ENCODE data around the gene ZNF581.
A peak's percentile ranks its signal among the peaks of the same experiment; 100 is the strongest.

The ZNF581 gene

DNA sequence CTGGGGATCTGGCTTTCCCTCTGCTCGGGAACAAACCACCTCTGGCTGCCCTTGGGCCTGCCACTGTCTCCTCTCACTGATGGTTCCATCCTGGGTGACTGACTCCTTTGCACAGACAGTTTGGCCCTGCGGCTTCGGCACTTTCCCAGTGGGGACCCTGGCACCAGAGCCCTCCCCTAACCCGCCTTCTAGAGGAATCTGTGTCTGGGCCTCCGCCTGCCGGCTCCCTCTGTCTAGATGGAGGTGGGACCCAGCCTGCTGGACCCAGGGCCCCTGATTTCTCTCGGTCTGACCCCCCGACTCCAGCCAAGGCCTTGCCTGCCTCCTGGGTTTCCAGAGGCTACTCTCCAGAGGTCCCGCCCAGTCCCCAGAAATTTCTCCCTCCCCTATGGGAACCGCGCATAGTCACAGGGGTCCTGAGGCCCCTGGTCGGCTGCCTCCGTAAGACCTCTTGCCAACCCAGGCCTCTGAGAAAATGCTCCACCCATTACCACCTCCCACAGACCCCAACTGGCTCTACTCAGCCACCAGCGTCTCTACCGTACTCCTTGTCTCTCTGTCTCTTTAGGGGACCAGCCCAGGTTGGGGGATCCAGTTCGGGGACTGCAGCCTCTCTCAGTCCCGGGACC, 7.3 kb downstream of the ZNF581 start:
- no peak for DNase-seq

DNA sequence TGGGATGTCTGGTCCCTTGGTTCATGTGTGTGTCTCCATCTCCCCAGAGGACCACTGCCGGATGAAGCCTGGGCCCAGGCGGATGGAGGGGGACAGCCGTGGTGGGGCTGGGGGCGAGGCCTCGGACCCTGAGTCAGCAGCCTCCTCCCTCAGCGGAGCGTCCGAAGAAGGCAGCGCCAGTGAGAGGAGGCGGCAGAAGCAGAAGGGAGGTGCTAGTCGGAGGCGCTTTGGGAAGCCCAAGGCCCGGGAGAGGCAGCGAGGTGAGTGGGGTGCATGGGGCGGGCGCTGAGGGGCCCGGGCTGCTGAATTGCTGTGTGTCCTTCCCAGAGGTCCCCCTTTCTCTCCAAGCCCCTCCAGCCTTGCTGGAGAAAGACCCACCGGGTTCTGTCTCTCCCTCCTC, 7.8 kb downstream of the ZNF581 start:
- no peak for DNase-seq

DNA sequence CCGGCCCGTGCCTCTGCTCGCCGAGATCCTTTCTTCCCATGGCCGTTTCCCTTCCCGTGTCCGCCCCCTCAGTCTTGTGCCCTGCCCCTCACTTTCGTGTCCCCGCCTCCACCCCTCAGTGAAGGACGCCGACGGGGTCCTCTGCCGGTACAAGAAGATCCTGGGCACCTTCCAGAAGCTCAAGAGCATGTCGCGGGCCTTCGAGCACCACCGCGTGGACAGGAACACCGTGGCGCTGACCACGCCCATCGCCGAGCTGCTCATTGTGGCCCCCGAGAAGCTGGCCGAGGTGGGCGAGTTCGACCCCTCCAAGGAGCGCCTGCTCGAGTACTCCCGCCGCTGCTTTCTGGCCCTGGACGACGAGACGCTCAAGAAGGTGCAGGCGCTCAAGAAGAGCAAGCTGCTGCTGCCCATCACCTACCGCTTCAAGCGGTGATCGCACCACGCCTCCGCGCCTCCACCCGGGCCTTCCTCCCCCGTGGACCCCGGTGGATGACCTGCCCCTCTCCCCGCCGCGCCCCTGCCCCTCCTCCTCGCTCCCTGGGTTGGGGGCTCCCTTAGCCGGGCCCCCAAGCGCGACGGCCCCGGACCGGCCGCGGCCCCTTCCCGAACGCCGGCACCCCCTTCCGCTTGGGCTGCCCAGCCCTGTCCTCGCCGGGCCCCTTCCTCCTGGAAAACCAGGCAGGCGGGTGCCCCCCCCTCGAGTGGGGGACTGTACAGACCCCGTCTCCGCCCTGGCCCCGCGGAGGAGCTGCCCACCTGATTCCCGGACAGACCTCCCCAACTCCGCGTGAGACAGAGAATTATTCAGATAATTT, 9.1 kb downstream of the ZNF581 start:
- no peak for DNase-seq

DNA sequence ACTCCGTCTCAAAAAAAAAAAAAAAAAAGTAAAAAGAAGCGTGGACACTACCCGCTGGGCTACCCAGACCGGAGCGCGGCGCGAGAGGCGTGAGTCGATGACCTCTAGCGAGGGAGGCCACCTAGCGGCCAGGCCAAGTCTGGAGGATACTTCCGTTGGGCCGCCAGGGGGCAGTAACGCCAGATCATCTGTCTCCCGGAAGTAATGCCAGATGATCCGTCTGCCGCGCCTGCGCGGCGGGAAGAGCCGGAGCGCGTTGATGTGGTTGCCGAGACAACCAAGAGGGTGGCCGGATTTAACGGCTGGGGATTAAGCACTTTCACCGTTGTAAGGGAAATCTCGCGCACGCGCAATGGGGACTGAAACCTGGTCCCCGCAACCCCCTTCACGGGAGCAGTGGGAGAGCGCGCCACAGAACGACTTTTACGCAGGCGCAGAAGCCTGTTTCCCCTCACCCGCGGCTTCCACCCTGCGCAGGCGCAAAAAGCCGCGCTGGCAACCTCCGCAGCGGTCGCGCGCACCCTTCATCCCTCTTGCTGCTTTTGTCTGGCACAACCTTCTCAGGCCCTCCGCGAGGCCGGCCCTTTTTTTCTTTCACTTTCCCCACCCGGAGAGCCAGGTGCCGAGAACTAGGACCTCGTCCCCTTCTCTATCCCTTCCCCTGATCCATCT, 10.3 kb downstream of the ZNF581 start:
- peak; percentile 98 for DNase-seq

DNA sequence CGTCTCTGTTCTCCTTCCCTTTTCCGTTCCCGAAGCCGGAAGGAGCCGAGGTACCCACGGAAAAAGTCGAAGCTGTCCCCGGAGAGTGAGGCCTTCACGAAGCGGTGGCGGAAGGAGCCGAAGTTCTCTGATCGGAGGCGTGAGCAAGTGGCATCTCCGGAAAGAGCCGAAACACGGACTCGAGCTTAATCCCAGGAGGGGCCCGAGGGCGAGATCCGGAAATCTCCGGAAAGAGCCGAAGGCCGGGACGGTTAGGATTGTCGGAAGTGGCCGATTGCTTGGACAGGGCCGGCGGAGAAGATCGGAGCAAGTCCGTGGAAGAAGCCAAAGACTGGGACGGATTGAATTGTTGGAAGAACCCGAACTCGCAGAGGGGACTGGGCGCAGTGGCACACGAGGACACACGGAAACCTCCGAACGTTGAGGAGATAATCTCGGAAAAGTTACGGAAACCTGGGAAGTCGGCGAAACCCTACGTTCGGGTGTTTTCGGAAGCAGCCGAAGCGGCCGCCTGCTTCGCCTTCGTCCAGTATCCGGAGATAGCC, 10.9 kb downstream of the ZNF581 start:
- DNase-seq, result peak; percentile 99

DNA sequence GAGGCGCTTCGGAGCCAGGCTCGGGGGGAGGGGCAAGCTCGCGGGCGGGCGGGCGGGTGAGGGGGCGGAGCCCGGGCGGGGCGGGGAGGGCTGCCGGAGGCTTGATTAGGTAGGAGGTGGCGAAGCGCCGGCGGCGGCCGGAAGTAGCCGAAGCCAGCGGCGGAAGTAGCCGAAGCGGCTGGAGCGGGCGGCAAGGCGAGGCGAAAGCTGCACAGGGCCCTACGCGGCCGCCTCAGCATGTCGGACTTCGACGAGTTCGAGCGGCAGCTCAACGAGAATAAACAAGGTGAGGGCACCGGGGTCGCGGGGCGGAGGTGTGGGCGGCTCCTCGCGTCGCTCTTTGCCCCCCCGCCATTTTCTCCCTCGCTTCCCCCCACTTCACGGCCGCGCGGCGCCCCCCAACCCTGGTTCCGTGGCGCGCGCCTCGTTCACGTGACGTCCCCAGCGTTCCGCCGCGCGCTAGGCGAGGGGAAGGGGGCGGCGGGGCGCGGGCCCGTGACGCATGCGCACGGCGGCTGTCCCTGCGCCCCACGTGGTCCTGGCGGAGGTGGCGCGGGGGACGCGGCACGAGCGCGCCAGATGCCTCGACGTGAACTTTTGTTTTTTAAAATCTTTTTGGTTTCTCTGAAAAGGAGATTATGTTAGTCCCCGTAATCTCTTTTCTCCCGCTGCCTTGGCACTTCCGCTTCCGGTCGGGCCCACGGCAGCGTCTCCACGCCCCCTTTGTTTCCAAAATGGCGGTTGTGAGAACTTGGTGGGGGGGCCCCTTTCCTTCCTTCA, 11.6 kb downstream of the ZNF581 start, which contains the start of gene U2AF2:
TSS of gene U2AF2 (plus strand) at position 168 of the 780 bp plus-strand sequence. CDS start at position 238, 70 bp downstream.
- DNase-seq, result peak; percentile 94

DNA sequence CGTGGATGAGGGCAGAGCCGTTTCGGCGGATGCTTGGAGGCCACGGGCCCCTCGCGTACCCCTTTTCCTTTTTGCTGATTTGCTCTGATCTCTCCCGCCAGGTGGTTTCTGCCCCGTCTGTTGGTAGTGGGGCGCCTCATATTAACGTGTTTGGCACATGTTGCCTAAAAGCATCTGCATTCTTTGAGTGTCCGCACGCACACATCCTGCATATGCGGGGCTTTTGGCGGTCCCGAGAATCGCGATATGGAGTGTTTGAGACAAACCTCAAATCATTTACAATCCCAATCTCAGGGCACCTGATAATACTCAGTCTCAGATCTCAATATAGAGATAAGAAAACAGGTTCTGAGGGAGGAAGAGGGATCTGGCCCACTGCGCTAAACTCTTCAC, 12.2 kb downstream of the ZNF581 start:
- DNase-seq, result no peak

DNA sequence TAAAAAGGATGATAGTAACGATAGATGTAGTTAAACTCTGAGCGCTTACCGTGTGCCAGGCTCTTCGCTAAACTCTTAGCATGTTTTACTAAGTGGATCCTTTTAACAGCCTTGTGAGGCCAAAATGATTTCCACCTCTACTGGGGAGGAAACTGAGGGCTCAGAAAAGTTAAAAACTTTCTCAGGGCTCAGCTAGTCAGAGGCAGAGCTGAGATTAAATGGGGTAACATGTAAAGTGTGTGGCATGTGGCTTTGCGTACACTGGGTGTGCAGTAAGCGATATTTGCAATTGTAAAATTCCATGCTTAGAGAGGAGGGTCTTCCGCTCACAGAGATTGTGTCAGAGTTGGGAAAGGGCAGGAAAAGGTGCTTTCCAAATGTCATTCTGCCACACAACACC, 13.1 kb downstream of the ZNF581 start:
- no peak for DNase-seq

DNA sequence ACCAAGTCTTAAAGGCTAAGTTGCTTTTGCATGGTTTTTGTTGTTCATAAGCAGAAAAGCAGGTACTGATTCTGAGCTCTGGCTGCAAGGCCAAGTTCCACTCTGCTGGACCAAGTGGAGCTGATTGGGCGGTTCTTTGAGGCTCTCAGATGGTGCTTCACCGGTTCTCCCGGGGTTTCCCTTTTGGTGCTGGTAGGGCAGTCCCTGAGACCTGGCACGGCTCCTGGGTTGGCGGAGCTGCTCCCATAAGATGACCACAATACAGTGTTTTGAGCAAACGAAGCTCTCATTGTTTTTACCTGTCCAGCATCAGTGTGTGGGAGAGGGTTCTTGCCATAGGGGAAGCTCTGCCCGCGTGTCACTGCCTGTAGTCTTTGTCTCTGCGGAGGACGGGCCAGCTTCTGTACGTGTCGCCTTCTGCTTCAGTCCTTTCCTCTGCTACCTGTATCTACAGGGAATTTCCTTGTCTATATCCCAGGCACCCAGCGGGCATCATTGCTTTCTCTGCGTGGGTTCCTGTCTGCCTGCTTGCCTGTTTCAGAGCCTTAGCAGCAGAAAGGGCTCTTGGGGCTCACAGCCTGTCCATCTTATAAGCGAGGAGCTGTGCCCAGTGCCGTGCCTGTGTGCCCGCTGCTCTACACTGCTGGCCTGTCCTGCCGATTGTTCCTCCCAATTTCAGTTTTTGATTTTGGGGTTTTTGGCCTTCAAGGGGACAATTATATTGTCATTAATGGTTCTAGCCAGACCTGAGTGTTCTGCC, 13.7 kb downstream of the ZNF581 start:
- no peak for DNase-seq

DNA sequence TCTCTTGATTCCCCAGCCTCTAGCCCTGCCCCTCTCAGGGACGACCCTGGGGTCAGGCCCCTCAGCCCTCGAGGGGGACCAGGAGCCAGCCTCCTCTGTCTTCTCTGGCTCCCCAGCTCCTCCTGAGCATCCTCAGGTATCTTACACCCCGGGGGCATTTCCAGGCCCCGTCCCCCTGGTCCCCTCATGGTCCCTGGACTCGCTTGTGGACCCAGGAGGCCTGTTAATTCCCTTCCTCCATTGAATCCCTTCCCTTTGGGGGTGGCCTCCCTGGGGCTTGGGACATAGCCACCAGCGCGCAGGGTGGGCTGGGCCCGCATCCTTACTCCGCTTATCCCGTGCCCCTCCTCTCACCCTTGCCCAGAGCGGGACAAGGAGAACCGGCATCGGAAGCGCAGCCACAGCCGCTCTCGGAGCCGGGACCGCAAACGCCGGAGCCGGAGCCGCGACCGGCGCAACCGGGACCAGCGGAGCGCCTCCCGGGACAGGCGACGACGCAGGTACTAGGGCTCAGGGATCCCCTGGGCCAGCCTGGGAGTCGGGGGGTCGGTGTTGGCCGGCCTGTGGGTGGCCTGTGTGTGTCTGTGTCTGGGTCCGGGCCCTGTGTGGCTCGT, 15.5 kb downstream of the ZNF581 start:
- DNase-seq, result no peak

DNA sequence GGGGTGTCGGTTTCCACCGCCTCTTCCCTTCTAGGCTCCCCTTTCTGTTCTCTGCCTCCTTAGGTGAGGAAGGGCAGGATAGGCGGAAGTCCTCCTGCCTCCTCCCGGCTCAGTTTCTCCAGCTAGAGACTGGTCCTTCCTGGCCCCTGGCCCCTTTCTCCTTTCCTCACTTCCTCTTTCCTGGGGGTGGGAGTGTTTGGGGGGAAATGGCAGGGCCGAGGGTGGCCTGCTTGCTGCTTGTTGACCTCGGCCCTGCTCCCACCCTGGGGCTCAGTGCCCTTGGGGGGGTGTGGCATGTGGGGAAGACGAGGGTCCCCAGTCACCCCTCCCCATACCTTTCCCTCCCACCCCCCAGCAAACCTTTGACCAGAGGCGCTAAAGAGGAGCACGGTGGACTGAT, 16.4 kb downstream of the ZNF581 start:
- no peak for DNase-seq

DNA sequence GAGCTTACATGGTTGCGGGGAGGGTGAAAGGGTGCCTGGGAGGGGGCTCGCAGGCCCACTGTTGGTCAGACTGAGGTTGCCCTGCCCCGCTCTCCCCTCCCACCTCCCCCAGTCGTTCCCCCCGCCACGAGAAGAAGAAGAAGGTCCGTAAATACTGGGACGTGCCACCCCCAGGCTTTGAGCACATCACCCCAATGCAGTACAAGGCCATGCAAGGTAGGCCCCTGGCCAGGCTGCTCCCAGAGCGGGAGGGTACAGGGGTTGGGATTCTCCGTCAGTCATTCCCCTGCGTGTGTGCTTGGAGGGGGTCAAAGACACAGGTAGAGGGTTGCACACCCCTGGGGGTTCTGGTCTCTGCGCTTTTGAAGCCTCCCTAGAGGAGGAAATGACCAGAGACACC, 17.0 kb downstream of the ZNF581 start:
- DNase-seq, result no peak

DNA sequence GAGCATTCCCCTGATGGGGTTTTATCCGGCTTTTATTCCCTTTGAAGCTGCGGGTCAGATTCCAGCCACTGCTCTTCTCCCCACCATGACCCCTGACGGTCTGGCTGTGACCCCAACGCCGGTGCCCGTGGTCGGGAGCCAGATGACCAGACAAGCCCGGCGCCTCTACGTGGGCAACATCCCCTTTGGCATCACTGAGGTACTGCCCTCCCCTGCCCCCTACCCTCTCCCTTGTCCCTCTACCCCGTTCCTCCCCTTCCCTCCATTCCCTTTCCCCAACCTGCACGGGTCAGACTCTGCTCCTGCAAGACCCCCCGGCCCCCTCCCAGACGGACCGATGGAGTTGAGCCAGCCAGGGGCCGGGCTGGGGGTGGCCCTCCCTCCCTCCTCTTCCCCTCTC, 17.5 kb downstream of the ZNF581 start:
- no peak for DNase-seq

DNA sequence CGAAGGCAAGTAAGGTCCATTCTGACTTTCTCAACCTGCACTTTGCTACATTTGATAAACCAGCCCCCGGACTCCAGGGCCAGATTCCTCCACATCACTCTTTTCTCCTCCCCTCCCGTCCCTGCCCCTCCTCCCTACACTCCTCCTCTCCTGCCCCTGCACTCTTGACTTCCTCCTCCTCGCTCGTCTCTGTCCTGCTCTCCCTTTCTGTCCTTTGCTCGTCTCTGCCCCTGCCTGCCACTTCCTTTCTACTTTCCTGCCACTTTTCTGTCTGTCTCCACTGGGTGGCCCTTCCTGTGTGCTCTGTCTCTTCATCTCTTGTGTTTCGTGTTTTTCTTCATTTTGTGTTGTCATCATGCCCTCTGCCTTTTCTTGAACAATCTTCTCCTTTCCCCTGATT, 18.4 kb downstream of the ZNF581 start:
- no peak for DNase-seq

DNA sequence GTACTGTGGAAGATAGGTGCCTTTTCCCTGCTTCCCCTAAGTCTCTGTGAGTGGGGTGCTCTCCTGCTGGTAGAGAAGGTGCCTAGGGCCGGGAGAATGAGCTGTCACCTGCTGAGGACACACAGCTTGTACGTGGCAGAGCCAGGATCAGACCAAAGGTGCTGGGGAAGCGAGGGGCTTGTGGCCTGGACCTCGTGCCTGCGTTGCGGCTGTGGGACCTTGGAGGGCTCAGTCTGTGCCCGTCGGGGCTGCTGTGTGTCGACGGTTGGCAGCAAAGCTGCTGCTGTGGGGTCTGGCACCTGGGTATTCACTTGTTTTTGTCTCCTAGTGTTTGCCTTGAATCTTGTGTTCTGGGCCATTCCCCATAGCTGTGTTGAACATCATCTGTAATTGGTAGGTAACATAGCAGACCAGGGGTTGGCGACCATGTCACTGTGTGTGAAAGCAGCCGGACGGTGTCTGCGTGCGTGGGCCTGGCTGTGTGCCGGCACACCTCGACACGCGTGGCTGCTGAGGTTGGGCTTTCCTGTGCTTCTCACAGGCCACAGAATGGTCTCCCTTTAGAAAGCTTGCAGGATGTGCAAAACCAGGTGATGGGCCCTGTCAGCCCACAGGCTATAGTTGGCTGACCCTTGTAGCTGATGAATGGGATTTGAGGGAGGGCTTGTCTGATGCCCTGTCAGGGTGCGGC, 20.5 kb downstream of the ZNF581 start:
- DNase-seq, result no peak

DNA sequence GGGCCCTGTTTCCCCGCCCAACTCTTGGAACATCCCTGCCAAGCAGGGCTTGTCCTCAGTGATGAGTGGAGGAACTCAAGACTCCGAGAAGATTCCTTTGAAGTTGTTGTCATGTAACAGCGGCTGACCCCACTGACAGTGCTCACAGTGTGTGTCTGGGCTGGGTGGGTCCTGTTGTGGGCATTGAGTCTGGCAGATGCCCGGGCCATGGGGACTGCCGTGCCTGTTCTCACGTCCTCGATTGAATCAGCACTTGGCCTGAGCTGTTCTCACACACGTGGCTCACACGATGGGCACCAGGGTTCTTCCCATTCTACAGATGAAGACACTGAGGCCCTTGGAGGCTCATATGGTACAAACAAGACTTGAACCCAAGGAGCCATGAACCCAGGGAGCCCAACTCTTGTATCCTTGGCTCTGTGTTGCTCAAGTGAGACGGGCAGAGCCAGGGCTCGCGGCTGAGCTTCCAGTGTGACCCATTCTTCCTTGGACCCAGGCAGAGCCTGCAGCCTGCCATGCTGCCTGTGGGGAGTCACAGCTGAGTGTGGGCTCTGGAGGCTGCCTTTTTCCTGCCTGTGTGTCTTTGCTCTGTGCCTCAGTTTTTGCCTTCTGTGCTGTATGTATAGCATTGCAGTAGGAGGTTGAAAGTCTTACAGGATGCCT, 23.0 kb downstream of the ZNF581 start:
- DNase-seq, result no peak

DNA sequence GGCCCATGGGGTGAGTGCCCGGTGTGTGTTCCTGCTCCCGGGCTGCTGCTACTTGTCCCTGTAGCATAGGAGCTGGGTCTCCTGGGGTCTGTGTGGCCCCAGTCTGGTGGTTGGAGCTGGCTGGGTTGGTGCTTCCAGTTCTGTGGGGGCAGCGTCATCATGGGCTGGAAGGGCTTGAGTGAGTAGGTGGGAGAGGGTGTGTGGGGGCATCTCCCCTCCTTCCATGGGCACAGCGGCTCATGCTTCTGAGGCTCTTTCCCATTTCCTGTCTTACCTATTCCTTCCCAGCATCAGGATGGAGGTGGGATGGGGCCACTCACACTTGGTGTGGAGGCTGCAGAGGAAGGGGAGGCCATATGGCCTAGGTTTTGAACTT, 23.5 kb downstream of the ZNF581 start:
- DNase-seq, result no peak

DNA sequence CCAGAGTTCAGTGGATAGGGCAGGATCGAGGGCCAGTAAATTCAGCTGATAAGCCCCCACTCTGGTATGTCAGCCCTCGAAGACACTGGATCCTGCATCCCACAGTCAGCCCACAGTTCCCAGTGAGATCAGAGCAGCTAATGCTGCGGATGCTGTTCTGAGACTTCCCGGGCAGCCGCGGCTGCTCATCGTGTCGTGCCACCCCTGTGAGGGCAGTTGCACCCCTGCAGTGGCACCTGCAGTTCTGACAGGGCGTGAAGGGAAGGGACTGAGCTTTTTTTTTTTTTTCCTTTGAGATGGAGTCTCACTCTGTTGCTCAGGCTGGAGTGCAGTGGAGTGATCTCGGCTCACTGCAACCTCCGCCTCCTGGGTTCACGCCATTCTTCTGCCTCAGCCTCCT, 24.1 kb downstream of the ZNF581 start:
- no peak for DNase-seq

DNA sequence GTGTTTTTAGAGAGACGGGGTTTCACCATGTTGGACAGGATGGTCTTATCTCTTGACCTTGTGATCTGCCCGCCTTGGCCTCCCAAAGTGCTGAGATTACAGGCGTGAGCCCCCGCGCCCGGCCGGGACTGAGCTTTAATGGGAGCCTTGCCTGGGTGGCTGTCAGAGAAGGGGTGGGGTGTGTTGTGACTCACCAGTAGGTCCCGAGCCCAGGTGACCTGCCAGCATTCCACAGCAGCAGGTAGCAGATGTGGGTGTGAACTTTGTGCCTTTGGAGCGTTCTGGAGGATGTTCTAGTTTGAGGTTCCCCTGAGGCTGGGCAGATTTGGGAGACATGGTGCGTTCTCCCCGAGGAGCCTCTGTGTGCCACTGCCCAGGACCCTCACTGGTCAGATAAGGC, 24.5 kb downstream of the ZNF581 start:
- DNase-seq, result no peak

DNA sequence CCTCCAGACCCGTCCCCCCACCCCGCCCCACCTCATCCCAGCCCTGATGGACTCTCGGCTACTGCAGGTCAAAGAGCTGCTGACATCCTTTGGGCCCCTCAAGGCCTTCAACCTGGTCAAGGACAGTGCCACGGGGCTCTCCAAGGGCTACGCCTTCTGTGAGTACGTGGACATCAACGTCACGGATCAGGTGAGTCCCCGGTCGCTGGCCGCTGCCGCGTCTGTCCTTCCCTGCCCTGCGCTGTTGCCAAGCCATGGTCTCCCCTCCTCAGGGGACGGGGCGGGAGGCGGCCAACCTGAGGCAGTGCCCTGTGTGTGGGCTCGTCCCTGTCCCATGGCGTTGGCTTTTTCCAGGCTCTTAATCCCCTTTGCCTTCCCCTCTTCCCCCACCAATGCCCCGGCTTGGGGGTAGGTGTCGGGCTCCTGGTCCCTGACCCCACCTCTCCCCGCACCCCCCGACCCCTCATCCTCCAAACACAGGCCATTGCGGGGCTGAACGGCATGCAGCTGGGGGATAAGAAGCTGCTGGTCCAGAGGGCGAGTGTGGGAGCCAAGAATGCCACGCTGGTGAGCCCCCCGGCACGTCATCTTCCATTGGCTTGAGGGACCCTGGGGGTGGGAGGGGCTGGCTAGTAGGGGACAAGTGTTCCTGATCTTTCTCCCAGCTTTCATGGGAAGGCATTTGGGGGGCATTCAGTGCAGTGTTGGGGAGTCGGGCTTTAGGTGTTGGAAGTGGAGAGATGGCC, 25.3 kb downstream of the ZNF581 start:
- no peak for DNase-seq
